DOHH2 (cell line): ENCODE data around the gene GMDS.

Experiments
- EZH2phosphoT487 ChIP-seq: fragments of 200-600 bp; sonication (generic); IDR thresholded peaks from 2 replicates; pipeline ENCODE4 v1.6.1; 2017; ENCODE audit warnings: borderline replicate concordance, mild to moderate bottlenecking, antibody characterized with exemption, low read length, moderate library complexity, mixed read lengths
- TF ChIP-seq, protein P1 (sequence below): fragments of 200-600 bp; sonication (generic); IDR thresholded peaks from one replicate; pipeline ENCODE4 v1.5.1; 2014; ENCODE audit warnings: antibody characterized with exemption, mild to moderate bottlenecking, low read depth, low read length; ENCODE audit not compliant: poor library complexity, severe bottlenecking

DNA sequence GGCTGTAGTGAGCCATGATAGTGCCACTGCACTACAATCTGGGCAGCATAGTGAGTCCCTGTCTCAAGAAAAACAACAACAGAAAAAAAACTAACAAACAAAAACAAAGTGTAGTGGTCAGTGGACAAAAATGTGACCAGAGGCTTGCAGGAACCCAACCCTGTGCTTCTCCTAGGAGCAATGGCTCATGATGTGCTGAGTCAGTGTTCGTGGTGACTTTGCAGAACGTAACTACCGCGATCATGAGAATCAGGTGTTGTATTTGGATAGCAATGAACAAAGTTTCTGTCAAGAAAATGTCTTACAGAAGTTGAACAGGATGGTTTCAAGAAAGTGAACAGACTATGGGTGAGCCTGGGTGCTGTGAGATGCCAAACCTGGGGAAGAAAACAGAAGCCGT, 654.2 kb downstream of the GMDS start:
- TF ChIP-seq, protein P1, sequence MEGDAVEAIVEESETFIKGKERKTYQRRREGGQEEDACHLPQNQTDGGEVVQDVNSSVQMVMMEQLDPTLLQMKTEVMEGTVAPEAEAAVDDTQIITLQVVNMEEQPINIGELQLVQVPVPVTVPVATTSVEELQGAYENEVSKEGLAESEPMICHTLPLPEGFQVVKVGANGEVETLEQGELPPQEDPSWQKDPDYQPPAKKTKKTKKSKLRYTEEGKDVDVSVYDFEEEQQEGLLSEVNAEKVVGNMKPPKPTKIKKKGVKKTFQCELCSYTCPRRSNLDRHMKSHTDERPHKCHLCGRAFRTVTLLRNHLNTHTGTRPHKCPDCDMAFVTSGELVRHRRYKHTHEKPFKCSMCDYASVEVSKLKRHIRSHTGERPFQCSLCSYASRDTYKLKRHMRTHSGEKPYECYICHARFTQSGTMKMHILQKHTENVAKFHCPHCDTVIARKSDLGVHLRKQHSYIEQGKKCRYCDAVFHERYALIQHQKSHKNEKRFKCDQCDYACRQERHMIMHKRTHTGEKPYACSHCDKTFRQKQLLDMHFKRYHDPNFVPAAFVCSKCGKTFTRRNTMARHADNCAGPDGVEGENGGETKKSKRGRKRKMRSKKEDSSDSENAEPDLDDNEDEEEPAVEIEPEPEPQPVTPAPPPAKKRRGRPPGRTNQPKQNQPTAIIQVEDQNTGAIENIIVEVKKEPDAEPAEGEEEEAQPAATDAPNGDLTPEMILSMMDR = no peak
- no peak for TF ChIP-seq EZH2phosphoT487
